ENCODE data around the gene ZNF460. TPM values are rescaled to one million over a fixed set of nuclear protein-coding genes. Genes with fewer than 3 reads are reported as not detected.

ZNF460 gene
- total RNA-seq, 4 donors from 2014 or later = 46.5 to 163 (median 104) TPM

DNA sequence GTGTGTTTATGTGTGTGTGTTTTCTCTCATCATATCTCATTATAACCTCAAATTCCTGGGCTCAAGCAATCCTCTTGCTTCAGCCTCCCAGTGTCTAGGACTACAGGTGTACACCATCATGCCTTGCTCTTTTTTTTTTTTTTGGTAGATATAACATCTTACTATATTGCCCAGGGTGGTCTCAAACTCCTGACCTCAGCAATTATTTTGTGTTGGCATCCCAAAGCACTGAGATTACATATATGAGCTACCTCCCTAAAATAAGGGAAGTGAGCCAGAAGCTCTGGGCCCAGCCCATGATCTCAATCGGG is 39.5 kb downstream of the ZNF460 start:
- ATAC-seq (ENCODE audit: low FRiP score) (no peak), DNase-seq (ENCODE audit: low spot score) (no peak)
- TF ChIP-seq, protein P1, sequence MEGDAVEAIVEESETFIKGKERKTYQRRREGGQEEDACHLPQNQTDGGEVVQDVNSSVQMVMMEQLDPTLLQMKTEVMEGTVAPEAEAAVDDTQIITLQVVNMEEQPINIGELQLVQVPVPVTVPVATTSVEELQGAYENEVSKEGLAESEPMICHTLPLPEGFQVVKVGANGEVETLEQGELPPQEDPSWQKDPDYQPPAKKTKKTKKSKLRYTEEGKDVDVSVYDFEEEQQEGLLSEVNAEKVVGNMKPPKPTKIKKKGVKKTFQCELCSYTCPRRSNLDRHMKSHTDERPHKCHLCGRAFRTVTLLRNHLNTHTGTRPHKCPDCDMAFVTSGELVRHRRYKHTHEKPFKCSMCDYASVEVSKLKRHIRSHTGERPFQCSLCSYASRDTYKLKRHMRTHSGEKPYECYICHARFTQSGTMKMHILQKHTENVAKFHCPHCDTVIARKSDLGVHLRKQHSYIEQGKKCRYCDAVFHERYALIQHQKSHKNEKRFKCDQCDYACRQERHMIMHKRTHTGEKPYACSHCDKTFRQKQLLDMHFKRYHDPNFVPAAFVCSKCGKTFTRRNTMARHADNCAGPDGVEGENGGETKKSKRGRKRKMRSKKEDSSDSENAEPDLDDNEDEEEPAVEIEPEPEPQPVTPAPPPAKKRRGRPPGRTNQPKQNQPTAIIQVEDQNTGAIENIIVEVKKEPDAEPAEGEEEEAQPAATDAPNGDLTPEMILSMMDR (IDR thresholded peaks at IDR 0.05) = no peak

DNA sequence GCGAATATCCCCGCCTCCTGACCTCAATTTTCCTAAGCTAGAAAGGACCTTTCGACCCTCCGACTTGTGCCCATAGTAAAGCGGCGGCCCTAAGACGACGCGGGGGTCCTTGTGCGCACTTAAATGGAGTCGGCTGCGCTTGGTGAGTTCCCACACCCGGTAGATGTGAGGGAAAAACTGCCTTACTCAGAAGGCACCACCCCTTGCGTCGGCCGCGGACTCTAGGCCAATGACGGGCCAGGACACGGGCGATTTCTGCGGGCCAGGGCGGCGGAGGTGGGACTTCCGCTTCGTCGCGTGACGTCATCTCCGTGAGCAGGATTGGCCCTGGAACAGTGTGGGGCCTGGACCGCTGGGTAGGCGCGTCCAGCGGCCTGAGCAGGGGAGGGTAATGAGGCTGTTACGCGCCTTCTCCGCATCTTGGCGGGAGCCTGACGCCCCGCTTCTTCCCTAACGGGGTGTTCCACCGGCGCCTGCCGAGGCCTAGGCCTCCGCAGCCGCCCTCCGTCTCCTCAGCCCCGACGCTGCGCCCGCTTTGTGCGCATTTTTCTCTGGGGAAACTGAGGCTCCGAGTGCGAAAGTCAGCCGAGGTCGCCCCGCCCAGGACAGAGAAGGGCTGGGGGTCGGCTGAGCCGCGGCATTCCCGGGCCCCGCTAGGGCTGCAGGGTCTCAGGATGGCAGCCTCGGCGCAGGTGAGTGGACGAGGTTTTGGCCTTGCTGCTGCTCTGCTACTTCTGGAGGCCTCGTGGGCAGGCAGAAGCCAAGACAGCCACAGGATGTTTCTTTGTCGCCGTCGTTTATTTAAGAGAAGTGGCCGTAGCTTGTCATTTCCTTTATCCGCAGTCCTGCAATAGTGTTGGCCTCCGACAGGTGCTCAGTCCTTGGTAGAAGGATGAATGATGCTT is 40.1 kb downstream of the ZNF460 start, which contains the start of gene ZNF543:
TSS of gene ZNF543 (plus strand) at position 293 of the 905 bp plus-strand sequence. CDS start at position 675, 382 bp downstream.
- TF ChIP-seq, protein P1 (IDR thresholded peaks at IDR 0.05) = no peak
- DNase-seq (ENCODE audit: low spot score) = peak; percentile 94
- ATAC-seq (ENCODE audit: low FRiP score) = peak; percentile 99

DNA sequence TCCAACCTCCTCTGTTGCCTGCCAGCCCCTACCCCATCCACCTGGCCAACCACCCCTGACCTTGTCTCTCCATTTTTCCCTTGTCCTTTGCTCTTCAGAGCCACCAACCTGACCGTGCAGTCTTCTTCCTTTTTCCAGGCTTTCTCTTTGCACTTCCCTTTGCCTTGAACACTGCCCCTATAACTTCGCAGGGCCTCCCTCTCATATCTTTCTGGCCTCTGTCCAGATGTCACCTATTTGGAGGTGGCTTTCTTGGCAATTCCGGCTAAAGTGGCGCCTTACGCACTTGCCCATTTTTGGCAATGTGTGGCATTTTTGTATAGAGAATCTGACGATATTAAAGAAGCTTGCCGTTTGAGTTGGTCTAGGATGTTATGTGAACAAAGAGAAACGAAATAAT is 40.8 kb downstream of the ZNF460 start:
- ATAC-seq (ENCODE audit: low FRiP score) (no peak), DNase-seq (ENCODE audit: low spot score) (no peak)
- TF ChIP-seq, protein P1 (IDR thresholded peaks at IDR 0.05) = no peak

DNA sequence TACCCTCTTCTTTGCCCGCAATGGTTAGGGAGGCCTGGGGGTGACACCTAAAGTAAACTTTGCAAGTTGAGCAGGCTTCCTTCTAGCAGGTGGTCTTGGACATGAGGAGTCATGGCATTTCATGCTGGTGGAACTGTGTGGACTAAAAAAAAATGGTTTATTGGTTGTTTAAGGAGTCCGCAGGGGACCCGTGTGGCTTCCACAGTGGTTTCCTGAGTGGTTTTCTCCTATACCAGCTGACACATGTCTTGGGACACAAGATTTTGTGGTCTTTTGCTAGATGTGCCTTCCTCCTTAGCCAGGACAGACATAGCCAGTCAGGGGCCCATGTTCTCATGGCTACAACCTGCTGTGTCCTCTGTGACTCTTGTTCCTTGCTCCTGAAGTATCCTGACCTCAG is 41.5 kb downstream of the ZNF460 start:
- TF ChIP-seq, protein P1 (IDR thresholded peaks at IDR 0.05) = no peak
- ATAC-seq (ENCODE audit: low FRiP score) (no peak), DNase-seq (ENCODE audit: low spot score) (no peak)

DNA sequence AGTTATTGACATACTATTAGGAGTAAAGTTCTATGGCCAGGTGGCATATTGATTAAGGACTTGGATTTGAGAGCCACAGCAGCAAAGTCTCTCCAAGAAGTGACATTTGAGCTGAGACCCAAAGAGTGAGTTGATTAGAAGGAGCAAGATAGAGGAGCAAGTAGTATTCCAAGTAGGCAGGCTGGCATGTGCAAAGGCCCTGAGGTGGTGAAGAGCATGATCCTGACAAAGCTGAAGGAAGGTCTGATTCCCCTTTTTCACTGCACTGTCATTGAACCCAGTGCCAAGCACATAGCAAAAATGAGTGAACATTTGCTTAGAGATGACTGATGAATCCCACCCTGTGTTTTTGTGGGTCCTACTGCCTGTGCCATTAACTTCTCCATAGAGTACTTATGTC is 44.7 kb downstream of the ZNF460 start:
- ATAC-seq (ENCODE audit: low FRiP score) (no peak), DNase-seq (ENCODE audit: low spot score) (no peak)
- TF ChIP-seq, protein P1 (IDR thresholded peaks at IDR 0.05) = no peak

DNA sequence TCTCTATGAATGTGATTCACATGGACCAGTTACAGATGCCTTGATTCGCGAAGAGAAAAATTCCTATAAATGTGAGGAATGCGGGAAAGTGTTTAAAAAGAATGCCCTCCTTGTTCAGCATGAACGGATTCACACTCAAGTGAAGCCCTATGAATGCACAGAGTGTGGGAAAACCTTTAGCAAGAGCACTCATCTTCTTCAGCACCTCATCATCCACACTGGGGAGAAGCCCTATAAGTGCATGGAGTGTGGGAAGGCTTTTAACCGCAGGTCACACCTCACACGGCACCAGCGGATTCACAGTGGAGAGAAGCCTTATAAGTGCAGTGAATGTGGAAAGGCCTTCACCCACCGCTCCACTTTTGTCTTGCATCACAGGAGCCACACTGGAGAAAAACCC is 47.7 kb downstream of the ZNF460 start:
- ATAC-seq (ENCODE audit: low FRiP score) (no peak), DNase-seq (ENCODE audit: low spot score) (no peak)
- TF ChIP-seq, protein P1 (IDR thresholded peaks at IDR 0.05) = no peak

DNA sequence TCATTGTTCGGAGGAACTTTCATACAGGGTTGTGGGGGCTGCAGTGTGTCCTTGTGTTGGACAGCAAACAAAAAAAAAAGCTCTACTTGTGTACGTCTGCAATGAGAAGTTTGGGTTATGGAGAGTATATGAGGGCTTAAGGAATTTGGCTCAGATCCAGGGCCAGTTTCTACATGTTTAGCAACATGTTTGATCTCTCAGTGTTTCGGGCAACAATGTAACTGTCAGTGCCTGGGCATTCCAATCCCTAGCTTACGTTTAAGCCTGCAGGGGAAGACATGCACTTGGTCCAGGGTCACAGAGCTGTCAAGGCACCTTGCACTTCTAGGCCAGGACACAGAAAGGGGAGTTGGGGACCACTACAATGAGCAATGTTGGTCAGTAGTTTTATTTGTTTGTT is 53.9 kb downstream of the ZNF460 start:
- DNase-seq (ENCODE audit: low spot score) (no peak), ATAC-seq (ENCODE audit: low FRiP score) (no peak)
- TF ChIP-seq, protein P1 (IDR thresholded peaks at IDR 0.05) = no peak
